H1 (cell line): ENCODE results near the gene KCNMB2. TPM values are rescaled to one million over a fixed set of nuclear protein-coding genes. Genes with fewer than 3 reads are reported as not detected.

Experiments used
- ASH2L ChIP-seq: fragments of 200-600, 300-600 bp; sonication (generic); IDR thresholded peaks from one replicate; pipeline ENCODE4 v1.7.1; 2017; ENCODE audit warnings: low read length
- BACH1 ChIP-seq: IDR thresholded peaks from 2 replicates; pipeline ENCODE4 v1.6.1; 2012; ENCODE audit warnings: low read length, improper control_type of control experiment
- BCL11A ChIP-seq, 2 experiments: IDR thresholded peaks; one replicate each; pipeline ENCODE4 v1.6.1; 2011; ENCODE audit warnings: low read depth in 2 of 2, low read length in 2 of 2, mild to moderate bottlenecking in 2 of 2
- CHD2 ChIP-seq: IDR thresholded peaks from 2 replicates; pipeline ENCODE4 v1.6.1; 2012; ENCODE audit warnings: low read length, improper control_type of control experiment
- CHD7 ChIP-seq: fragments of 300-600 bp; sonication (generic); IDR thresholded peaks from 2 replicates; pipeline ENCODE4 v1.7.1; 2012; ENCODE audit warnings: low read length, moderate library complexity, mild to moderate bottlenecking, inconsistent platforms; ENCODE audit not compliant: insufficient replicate concordance
- CREB1 ChIP-seq: IDR thresholded peaks from 2 replicates; pipeline ENCODE4 v1.6.1; 2012; ENCODE audit warnings: inconsistent platforms
- E2F6 ChIP-seq: IDR thresholded peaks from 2 replicates; pipeline ENCODE4 v1.6.1; 2012; ENCODE audit warnings: inconsistent platforms
- KDM1A ChIP-seq: fragments of 200-600, 300-600 bp; sonication (generic); IDR thresholded peaks from 2 replicates; pipeline ENCODE4 v1.7.1; 2016; ENCODE audit warnings: mild to moderate bottlenecking, low read length, borderline replicate concordance
- KDM5A ChIP-seq: fragments of 200-600 bp; IDR thresholded peaks from 2 replicates; pipeline ENCODE4 v1.7.1; 2012; ENCODE audit warnings: mild to moderate bottlenecking, low read length, inconsistent platforms, mixed read lengths
- MAFK ChIP-seq: IDR thresholded peaks from 2 replicates; pipeline ENCODE4 v1.6.1; 2012; ENCODE audit warnings: low read depth, mild to moderate bottlenecking, improper control_type of control experiment, low read length
- RFX5 ChIP-seq: IDR thresholded peaks from 2 replicates; pipeline ENCODE4 v1.6.1; 2011; ENCODE audit warnings: low read depth, low read length, improper control_type of control experiment, borderline replicate concordance
- RXRA ChIP-seq: IDR thresholded peaks from 2 replicates; pipeline ENCODE4 v1.6.1; 2011; ENCODE audit warnings: low read depth, mild to moderate bottlenecking, low read length, moderate library complexity; ENCODE audit not compliant: insufficient read depth
- SIX5 ChIP-seq: IDR thresholded peaks from 2 replicates; pipeline ENCODE4 v1.6.1; 2011; ENCODE audit warnings: mild to moderate bottlenecking, low read depth, low read length
- polyA plus RNA-seq, 7 experiments: library from polyadenylated mRNA; depleted of rRNA in 3 of 7; stranded (reverse) in 5 of 7; unstranded in 2 of 7; fragments of >200 nt in 5 of 7; fragments of 200-250 nt in 2 of 7; gene quantifications; 1 replicate in 5 of 7; 2 replicates in 1 of 7; 4 replicates in 1 of 7; pipeline versions ENCODE4 v1.2.1 to v1.2.3, GENCODE V29; 2011 to 2013; ENCODE audit warnings: missing spikeins in 2 of 7, mixed read lengths in 2 of 7
- total RNA-seq: library from RNA; stranded (reverse); fragmentation: NEBNext Ultra II Directional; extraction: Animal tissue kit (Norgen Biotek cat#: 25700); gene quantifications from 2 replicates; pipeline ENCODE4 v1.2.1, GENCODE V29; 2021

The KCNMB2 gene
- total and polyA plus RNA-seq, 2 of the 8 experiments (the other 6 are each of a cell fraction or from before 2014, with no cell fraction given) = not detected

- no peak for TF ChIP-seq CHD7
- no peak for TF ChIP-seq ASH2L
- no peak for TF ChIP-seq CHD2
- no peak for TF ChIP-seq E2F6
- no peak for TF ChIP-seq CREB1
- TF ChIP-seq KDM1A = no peak
- no peak for TF ChIP-seq MAFK
- no peak for TF ChIP-seq SIX5
- no peak for TF ChIP-seq BACH1
- no peak for TF ChIP-seq RFX5
- no peak for TF ChIP-seq RXRA
- no peak for TF ChIP-seq BCL11A (IDR thresholded peaks at IDR 0.05; ENCODE audit: low read depth in 2 of 2, low read length in 2 of 2)
- no peak for TF ChIP-seq KDM5A
These were observed 26.7 kb downstream of the KCNMB2 start (continued) for GRCh38 chr3:178562947-178563232.
